ENCODE measurements around the gene OCEL1.
"Not testable (repeated sequence)": the region's sequence is repeated elsewhere in the genome, so short reads cannot be mapped to it uniquely, and the experiment has no call there.

The OCEL1 gene

GRCh38 chr19:17260842-17261325, 34.9 kb downstream of the OCEL1 start:
- peak in 30 of 56 donors; percentile 4 to 72 (median 22) for DNase-seq

- DNase-seq: no peak
Observed at GRCh38 chr19:17262557-17262956, 36.5 kb downstream of the OCEL1 start.

DNA sequence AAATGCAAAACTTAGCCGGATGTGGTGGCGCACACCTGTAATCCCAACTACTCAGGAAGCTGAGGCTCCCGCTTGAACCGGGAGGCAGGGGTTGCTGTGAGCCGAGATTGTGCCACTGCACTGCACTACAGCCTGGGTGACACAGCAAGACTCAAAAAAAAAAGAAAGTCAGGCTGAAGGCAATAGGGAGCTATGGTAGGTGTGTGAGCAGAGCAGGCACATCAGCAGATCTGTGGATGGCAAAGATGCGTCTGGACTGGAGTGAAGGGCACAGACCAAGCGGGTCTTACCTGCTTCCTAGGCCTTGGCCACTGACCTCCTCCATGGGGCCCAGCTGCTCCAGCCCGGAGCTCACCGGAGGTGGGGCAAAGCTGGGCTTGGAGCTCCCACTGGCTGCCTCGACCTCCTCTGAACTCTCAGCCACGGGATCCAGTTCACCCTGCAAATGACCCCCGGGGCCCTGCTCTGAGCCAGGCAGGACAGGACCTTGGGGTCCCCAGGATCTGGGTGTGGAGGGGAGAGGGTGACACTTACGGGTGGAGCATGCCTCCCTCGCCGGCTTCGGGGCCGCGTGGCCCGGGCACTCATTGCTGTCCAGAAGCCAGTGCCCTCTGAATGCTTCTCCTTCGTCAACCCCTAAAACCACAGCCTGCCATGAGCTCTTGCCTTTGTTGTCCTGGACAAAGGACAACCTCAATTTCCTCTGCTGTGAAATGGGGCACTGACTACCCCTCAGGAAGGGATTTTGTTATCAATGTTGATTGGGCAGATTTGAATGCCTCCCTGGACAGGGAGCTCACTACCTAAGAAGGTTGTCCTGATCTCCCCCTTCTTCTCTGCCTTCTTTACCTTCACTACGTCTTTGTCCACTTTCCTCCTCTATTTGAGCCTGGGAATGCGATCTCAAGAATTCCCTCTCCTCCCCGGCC, 38.0 kb downstream of the OCEL1 start:
- DNase-seq: no peak

DNA sequence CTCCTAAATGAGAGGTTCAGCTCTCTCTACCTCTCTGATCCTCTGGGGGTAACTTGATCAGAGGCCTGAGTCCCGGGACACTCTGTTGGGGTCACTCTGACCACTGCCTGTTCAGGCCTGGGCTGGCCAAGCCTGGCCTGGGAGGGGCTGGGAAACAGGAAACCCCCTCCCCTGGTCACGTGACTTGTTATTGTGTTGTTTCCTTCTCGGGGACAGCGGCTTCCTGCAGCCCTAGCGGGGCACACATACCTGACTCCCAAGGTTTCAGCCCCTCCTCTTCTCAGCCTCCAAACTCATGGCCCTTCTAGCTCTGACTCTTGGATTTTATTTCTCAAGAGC, 38.6 kb downstream of the OCEL1 start, which contains the start of gene USHBP1:
Gene USHBP1 (minus strand): TSS at position 105 of the 339 bp plus-strand sequence. CDS start 446 bp downstream, outside the sequence.
- DNase-seq: no peak

GRCh38 chr19:17266026-17266425, 40.0 kb downstream of the OCEL1 start:
- DNase-seq: no peak

GRCh38 chr19:17266589-17266974, 40.6 kb downstream of the OCEL1 start:
- DNase-seq: no peak

- DNase-seq: peak; percentile 19 to 99 (median 96)
Observed at GRCh38 chr19:17266975-17267788, 41.2 kb downstream of the OCEL1 start, which contains the start of gene BABAM1. TSS of gene BABAM1 (plus strand) at chr19:17267443. CDS start at chr19:17268807, 1,364 bp downstream.

- DNase-seq: no peak
Observed at GRCh38 chr19:17268754-17269153, 42.7 kb downstream of the OCEL1 start.

- not testable (repeated sequence) for DNase-seq
Observed at GRCh38 chr19:17274892-17275291, 48.9 kb downstream of the OCEL1 start.

DNA sequence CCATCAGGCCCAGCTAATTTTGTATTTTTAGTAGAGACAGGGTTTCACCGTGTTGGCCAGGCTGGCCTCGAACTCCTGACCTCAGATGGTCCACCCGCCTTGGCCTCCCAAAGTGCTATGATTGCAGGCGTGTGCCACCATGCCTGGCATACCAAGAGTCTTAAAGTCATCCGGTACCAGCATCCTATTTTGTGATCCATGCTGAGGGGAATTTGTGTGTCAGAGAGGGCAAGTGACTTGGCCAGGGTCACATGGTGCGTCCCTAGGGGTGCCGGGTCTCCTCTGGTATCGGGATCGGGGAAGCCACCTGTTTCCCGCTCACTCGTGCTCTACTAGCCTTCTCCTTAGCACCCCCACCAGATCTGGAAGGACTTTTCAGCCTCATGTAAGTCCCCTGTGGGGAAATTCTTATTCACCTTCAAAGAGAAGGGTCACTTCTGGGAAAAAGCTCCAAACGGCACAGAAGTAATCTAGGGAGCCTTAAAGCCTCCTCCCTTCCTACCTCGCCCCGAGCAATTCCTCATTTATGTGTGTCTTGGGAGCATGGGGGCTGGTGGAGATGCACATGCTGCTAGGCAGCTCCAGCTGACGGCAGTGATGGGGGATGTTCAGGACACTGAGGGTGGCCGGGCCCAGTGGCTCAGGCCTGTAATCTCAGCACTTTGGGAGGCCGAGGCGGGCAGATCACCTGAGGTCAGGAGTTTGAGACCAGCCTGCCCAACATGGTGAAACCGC, 49.6 kb downstream of the OCEL1 start:
- DNase-seq: no peak
